OCI-LY7 (cell line): ENCODE measurements around the gene C12orf57. TPM values are rescaled to one million over a fixed set of nuclear protein-coding genes. Genes with fewer than 3 reads are reported as not detected.

Source experiments
- BruUV-seq: library from RNA; stranded (reverse); fragments of 400-500 nt; replicated peaks from 2 replicates; lab custom pipeline; 2021; lab: Mats Ljungman, UMichigan
- CTCF ChIA-PET: fragments of 300-600 bp; sonication (Branson Sonifier 250); formaldehyde crosslinking; loops from one replicate; lab custom pipeline; 2022; ENCODE audit warnings: antibody characterized with exemption; ENCODE audit not compliant: unreplicated experiment; lab: Charles Lee
- POLR2A ChIA-PET: fragments of 300-600 bp; sonication (Branson Sonifier 250); formaldehyde crosslinking; loops from one replicate; lab custom pipeline; 2022; ENCODE audit warnings: antibody characterized with exemption; lab: Charles Lee
- DNase-seq: peaks from one replicate; pipeline ENCODE4 v3.0.0-alpha.2; 2015; ENCODE audit warnings: low spot score
- H2AFZ ChIP-seq: fragments of 200-600 bp; sonication (generic), shearing (Covaris generic); 2 replicates; pipeline ENCODE4 v1.6.1; 2014; ENCODE audit warnings: mild to moderate bottlenecking, antibody characterized with exemption, low read length, moderate library complexity
- H3K27ac ChIP-seq: fragments of 200-600 bp; sonication (generic); 2 replicates; pipeline ENCODE4 v1.5.1; 2014; ENCODE audit warnings: mixed run types, low read depth, mild to moderate bottlenecking, moderate library complexity, low read length, inconsistent platforms; ENCODE audit not compliant: poor library complexity, severe bottlenecking
- H3K36me3 ChIP-seq: fragments of 200-600 bp; sonication (generic); 2 replicates; pipeline ENCODE4 v1.6.1; 2014; ENCODE audit warnings: mild to moderate bottlenecking, antibody characterized with exemption, low read length, moderate library complexity, mixed read lengths; ENCODE audit not compliant: insufficient read depth
- H3K4me1 ChIP-seq: fragments of 200-600 bp; sonication (generic); 2 replicates; pipeline ENCODE4 v1.5.1; 2014; ENCODE audit warnings: mild to moderate bottlenecking, low read length; ENCODE audit not compliant: insufficient read depth, poor library complexity, severe bottlenecking
- H3K4me2 ChIP-seq: fragments of 200-600 bp; sonication (generic); 2 replicates; pipeline ENCODE4 v1.6.1; 2014; ENCODE audit warnings: mild to moderate bottlenecking, low read length
- H3K4me3 ChIP-seq: fragments of 200-600 bp; sonication (generic); 2 replicates; pipeline ENCODE4 v1.5.1; 2014; ENCODE audit warnings: mild to moderate bottlenecking, low read depth, low read length; ENCODE audit not compliant: poor library complexity, severe bottlenecking
- H3K79me2 ChIP-seq: fragments of 200-600 bp; sonication (generic); 2 replicates; pipeline ENCODE4 v1.6.1; 2016; ENCODE audit warnings: low read depth, mild to moderate bottlenecking, low read length, moderate library complexity, mixed read lengths; ENCODE audit not compliant: insufficient read depth
- H3K9me2 ChIP-seq: fragments of 200-600 bp; sonication (generic); 2 replicates; pipeline ENCODE4 v1.6.1; 2016; ENCODE audit warnings: mild to moderate bottlenecking, low read length, mixed read lengths; ENCODE audit not compliant: insufficient read depth
- H3K9me3 ChIP-seq: fragments of 200-600 bp; sonication (generic); 2 replicates; pipeline ENCODE4 v1.6.1; 2014; ENCODE audit warnings: mild to moderate bottlenecking, mixed run types, low read length, mixed read lengths
- H4K20me1 ChIP-seq: fragments of 200-600 bp; sonication (generic); 2 replicates; pipeline ENCODE4 v1.6.1; 2014; ENCODE audit warnings: mild to moderate bottlenecking, antibody characterized with exemption, low read length, moderate library complexity, mixed read lengths; ENCODE audit not compliant: insufficient read depth
- EZH2phosphoT487 ChIP-seq: fragments of 200-600 bp; sonication (generic); IDR thresholded peaks from 2 replicates; pipeline ENCODE4 v1.6.1; 2018; ENCODE audit warnings: low read depth, borderline replicate concordance, mild to moderate bottlenecking, mixed run types, antibody characterized with exemption, low read length, moderate library complexity, mixed read lengths
- intact Hi-C: fragments of 100-400 bp; cut with micrococcal nuclease; formaldehyde crosslinking; loops from one replicate; pipeline ENCODE4 v1.10.0; 2022; ENCODE audit not compliant: unreplicated experiment
- total RNA-seq, 2 experiments: library from RNA; depleted of rRNA in 1 of 2; stranded (reverse); fragments of >200 nt in 1 of 2; shearing (Covaris generic) in 1 of 2; gene quantifications; 2 replicates each; pipeline ENCODE4 v1.2.3, GENCODE V29; 2014 to 2022
- TF ChIP-seq, protein P1 (sequence below): fragments of 200-600 bp; sonication (generic); conservative IDR thresholded peaks from 2 replicates; pipeline ENCODE4 v1.5.1; 2014; ENCODE audit warnings: mild to moderate bottlenecking, antibody characterized with exemption, low read length, moderate library complexity, mixed read lengths

C12orf57 gene
- total RNA-seq, 2 experiments from 2014 or later: 130 to 319 TPM

DNA sequence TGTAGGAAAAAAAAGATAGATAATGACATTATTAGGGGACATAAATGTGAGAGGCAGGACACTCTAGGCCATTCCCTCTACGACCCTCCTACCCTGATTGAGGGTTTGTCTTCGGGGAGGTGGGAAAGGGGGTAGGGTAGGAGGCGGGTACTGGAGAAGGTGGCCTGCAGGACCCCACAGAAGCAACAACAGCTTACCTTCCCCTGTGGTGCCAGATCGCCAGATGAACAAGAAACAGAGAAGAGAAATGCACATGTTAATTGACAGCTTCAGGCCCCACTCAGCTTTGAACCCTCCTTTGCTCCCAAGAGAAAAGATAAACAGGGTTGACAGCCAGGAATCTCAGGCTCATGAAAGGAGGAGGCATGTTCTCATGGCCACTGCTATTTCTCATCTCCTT, 21.9 kb downstream of the C12orf57 start:
- H3K36me3 ChIP-seq: peaks cover 65% of the 10 kb centered on the region
- peak overlapping the region; percentile 64 for H3K27ac ChIP-seq
- H3K9me2 ChIP-seq: no peaks in the 10 kb centered on the region
- ChIA-PET CTCF (no interaction called here), POLR2A (interaction anchor here (1.4 to 3.8 kb wide), 2 partner anchors 11 to 20 kb away, joined by 3 to 55 read pairs; partner anchors contain the start of genes C12orf57 and RNU7-1)
- peaks cover 63% of the 10 kb centered on the region for H3K4me1 ChIP-seq
- BruUV-seq: no TSS peak
- no peak for DNase-seq
- peak overlapping the region; percentile 10 for H3K4me2 ChIP-seq
- intact Hi-C loops: loop anchor here (1.0 kb wide), 2 partner anchors 21 to 43 kb away; partner anchors contain the start of gene C12orf57
- no peak overlapping the region for H3K4me3 ChIP-seq
- H3K9me3 ChIP-seq: no peaks in the 10 kb centered on the region
- H3K79me2 ChIP-seq: peaks cover 31% of the 10 kb centered on the region
- TF ChIP-seq EZH2phosphoT487: no peak
- TF ChIP-seq, protein P1, sequence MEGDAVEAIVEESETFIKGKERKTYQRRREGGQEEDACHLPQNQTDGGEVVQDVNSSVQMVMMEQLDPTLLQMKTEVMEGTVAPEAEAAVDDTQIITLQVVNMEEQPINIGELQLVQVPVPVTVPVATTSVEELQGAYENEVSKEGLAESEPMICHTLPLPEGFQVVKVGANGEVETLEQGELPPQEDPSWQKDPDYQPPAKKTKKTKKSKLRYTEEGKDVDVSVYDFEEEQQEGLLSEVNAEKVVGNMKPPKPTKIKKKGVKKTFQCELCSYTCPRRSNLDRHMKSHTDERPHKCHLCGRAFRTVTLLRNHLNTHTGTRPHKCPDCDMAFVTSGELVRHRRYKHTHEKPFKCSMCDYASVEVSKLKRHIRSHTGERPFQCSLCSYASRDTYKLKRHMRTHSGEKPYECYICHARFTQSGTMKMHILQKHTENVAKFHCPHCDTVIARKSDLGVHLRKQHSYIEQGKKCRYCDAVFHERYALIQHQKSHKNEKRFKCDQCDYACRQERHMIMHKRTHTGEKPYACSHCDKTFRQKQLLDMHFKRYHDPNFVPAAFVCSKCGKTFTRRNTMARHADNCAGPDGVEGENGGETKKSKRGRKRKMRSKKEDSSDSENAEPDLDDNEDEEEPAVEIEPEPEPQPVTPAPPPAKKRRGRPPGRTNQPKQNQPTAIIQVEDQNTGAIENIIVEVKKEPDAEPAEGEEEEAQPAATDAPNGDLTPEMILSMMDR: no peak
- 0 out of 2 replicates have a peak, but pooled peaks cover 3% of the 10 kb centered on the region for H4K20me1 ChIP-seq
- no peak overlapping the region for H2AFZ ChIP-seq

DNA sequence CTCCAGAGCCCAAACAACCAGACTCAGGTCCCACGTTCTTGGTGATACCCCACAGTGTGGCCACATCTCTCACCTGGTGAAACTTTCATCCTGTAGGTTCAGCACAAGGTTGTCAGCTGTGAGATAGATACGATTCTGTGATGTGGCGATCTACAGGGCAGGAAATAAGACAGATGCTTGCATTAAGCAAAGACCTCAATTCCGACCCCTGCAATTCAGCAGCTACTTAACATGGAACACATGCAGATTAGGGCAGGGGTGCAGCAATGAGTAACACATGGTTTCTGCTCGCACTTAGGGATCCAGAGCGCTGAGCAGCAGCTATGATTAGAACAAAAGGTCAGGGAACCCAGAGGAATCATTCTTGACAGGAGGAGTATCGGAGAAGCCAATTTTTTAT, 22.5 kb downstream of the C12orf57 start:
- POLR2A ChIA-PET: interaction anchor here (3.8 kb wide), 1 partner anchor 21 kb away, joined by 55 read pairs; the partner anchor contains the start of genes C12orf57 and RNU7-1
- H3K4me1 ChIP-seq: peaks cover 57% of the 10 kb centered on the region
- intact Hi-C loops: no loop called here

More for the DNA sequence above, 22.5 kb downstream of the C12orf57 start:
- H3K9me3 ChIP-seq: no peaks in the 10 kb centered on the region
- no peak overlapping the region for H2AFZ ChIP-seq
- peaks cover 37% of the 10 kb centered on the region for H3K79me2 ChIP-seq
- H3K4me2 ChIP-seq: no peak overlapping the region
- H3K27ac ChIP-seq: peak overlapping the region; percentile 64
- TF ChIP-seq, protein P1: no peak
- no peaks in the 10 kb centered on the region for H3K9me2 ChIP-seq
- H3K4me3 ChIP-seq: no peak overlapping the region
- peaks cover 65% of the 10 kb centered on the region for H3K36me3 ChIP-seq
- H4K20me1 ChIP-seq: 0 out of 2 replicates have a peak, but pooled peaks cover 3% of the 10 kb centered on the region
- BruUV-seq: no TSS peak
- CTCF ChIA-PET: no interaction called here
- DNase-seq: no peak
